Measurements from ENCODE around the gene TRMT2A.
A peak's percentile ranks its signal among the peaks of the same experiment; 100 is the strongest.

The TRMT2A gene

DNA sequence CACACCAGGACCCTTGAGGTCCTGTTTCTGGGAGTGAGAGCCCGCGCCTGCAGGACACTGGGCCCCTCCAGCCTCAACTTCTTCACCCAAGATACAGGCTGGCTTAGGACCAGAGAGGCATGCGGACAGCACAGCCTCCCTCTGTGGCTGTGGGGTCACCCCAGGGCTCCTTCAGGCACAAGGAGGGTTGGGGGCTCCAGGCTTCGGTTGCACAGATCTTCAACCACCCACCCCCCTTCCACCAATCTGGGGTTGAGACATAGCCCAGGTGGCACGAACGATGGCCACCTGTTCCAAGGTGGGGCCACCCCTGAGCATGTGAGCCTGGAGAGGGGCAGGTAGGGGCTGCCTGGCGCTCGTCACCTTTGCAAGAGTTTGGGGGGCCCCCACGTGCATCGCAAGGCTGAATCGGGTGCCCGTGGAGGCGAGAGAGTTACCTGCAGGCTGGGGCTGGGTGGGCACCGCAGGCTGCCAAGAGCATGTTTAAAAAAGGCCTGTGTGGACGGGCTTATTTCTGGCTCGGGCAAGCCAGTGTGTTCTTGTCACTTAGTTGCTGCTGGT is 15.7 kb upstream of the TRMT2A start:
- DNase-seq (ENCODE audit: low read depth) = no peak

DNA sequence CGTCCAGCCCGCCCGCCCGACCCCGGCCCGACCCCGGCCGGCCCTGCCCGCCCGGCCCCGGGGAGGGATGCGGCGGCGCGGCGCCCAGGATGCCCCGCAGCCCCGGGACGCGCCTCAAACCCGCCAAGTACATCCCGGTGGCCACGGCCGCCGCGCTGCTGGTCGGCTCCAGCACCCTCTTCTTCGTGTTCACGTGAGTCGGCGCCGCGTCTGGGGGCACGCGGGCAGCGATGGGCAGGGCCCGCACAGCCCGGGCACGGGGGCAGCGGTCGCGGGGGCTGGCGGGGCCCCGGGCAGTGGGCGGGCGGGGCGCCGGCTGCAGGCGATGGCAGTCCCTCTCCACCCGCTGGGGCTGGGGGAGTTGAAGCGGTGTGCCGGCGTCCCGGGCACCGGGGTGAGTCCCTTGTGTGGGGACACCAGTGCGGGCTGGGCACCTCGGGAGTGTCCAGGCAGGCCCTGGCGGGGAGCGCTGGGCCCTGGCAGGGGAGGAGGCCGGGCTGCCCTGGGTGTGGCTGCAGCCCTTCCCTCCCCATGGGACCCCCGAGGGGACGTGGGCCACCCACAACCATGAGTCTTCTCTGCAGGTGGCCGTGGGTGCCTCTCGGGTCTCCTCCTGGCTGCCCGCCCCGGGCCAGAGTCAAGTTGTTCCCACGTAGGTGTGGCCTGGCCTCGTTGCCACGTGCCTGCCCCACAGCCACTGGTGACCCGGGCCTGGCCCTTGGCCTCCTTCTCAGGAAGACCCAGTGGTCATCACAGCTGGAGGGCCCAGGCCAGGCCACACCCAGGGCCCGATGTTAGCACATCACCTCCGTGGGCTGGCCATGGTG is 15.0 kb upstream of the TRMT2A start:
- no peak for DNase-seq (ENCODE audit: low read depth)

DNA sequence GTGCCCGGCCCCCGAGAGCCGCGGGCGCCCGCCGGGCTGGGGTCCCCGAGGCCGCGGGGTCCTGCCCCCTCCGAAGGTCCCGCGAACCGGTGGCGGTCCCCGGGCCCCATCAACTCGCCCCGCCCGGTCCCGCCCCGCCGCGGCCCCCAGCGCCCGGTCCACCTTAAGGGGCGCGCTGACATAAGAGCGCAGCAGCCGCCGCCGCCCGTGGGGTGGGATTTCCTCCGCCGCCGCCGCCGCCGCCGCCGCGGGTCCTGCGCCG is 14.5 kb upstream of the TRMT2A start, which contains the start of gene ZDHHC8:
ZDHHC8 (plus strand) TSS at position 208 of the 262 bp plus-strand sequence. CDS start 144 bp downstream, outside the sequence.
- no peak for DNase-seq (ENCODE audit: low read depth)

DNA sequence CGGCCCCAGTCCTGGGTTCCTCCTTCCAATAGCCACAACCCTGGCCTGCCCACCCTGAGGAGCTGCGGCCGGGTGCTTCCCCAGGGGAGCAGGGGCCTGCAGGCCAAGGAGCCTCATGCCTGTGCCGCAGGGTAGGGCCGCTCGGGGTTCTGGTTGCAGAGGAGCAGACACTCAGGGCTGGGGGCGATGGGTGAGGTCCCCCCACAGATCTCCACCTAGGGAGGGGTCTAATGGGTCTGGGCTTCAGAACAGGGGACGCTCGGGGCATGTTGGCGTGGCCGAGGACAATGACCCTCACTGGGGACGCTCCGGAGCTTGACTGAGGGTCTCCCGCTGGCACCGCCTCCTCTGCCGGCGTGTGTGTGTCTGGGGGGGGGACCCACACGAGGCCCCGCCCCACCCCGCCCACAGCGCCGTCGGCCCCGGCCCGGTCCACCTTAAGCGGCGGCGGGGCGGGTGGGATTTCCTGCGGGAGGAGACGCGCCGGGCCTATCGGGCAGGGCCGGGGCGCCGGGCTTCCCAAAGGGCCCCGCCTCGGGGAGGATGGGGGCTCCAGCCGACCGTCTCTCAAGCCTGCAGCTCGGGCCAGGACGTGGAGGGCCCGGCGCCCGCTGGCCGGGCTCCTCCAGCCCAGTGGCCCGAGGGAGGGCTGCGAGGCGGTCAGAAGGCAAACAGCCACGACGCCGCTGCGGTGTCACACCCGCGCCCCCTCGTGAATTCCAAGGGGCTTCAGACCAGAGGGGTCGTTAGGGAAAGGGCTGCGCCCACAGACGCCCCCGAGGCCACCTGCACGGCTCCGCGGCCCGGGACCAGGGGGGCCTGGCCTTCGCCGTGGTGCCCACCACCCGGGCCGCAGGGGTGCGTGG is 13.9 kb upstream of the TRMT2A start:
- DNase-seq (ENCODE audit: low read depth) = peak; percentile 68

DNA sequence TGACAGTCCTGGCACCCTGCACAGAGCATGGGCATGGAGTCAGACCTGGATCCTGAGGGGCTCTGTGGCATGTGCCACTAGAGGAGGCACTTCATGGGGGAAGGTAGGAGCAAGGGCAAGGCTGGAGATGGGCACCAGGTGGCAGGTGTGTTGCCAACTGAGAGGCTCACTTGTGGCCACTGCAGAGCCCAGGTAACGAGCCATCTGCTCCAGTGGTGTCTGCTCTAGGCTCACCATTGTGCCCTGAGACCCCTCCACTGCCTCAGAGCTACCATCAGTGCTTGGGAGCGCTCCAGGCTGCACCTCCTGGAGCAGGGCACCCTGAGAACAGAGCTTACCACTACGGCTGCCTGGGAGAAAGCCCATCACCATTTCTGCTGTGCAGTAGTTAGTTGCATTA is 13.3 kb upstream of the TRMT2A start:
- DNase-seq (ENCODE audit: low read depth) = no peak

DNA sequence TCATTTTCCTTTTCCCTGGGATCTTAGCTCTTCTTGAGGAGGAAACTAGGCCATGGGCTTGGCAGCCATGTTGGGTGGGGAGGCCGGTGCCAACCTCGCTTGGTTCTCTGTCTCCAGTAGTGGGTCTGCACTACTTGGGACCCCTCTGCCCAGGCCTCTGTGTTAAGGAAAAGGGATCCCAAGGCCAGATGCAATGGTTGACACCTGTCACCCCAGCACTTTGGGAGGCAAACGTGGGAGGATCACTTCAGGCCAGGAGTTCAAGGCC is 12.7 kb upstream of the TRMT2A start:
- DNase-seq (ENCODE audit: low read depth) = no peak

DNA sequence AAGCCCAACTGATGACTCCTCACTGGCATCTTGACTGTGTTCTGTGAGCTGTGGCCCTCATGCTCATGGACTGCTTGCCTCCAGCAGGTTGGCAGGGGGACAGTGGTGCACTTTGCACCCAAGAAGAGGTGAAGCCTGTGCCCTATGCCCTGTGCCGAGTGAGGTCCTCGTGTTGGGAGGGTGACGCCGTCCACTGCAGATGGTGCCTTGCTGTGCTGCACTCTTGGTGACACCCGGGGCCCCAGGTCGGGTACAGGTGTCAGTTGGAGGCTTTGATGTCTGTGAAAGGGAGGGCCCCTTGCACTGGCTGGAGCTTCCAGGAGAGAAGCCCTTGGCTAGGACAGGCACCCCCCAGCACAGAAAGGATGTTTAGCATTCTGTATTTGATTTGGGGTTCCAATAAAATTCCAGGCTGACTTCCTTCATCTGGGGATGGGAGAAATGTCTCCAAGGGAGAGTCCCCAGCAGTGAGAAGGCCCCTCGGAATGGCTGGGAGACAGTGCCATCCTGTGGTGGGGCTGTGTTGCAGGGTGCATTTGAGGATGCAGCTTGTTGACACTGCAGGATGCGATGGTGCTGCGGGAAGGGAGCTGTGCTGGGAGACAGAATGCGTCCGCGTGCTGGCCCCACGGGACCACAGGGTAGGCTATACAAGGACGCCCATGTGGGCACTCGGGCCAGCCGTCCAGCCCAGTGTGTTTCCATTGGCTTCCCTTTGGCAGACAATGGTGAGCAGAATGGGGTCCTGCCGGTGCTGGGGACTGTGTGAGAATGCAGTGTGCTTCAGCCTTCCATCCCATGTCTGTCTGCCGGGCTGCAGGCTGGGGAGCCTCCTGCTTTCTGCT is 12.1 kb upstream of the TRMT2A start:
- DNase-seq (ENCODE audit: low read depth) = peak; percentile 30

DNA sequence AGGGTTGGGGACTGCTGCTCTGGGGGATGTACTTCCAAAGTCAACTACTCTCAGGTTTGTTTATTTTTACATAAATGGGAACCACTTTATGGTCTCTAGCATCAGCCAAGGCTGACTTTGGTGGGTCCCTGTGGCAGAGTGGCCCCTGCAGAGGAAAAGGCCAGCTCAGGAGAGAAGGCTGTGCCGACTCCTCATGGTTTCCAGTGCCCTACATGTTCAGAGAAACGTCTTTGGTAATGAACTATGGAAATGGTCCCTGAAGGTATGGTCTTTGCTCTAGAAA is 11.5 kb upstream of the TRMT2A start:
- no peak for DNase-seq (ENCODE audit: low read depth)

DNA sequence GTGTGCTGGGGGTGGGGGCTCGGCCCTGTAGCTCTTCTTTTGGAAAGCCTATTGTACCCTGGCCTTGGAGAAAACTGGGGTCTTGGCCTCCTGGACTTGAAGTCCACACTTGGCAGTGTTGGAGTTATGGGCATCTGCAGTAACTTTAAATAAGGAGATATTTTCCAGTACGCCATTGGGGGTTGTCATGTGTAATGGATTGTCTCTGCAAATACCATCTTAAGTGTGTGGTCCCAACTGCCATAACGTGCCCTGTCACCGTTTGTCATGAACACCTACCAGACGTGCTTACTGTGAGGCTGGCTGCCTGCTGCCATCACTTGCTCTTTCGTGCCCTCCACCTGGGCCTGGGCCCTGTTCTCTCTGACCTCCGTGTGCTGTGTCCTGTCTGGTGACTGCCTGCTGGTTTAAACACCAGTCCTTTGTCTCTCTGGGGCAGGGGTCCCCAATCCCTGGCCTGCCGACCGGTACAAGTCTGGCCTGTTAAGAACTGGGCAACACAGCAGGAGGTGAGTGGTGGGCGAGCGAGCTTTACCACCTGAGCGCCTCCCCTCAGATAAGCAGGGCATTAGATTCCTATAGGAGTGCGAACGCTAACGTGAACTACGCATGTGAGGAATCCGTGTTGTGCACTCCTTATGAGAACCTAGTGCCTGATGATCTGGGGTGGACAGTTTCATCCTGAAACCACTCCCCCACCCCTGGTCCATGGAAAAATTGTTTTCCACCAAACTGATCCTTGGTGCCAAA is 11.0 kb upstream of the TRMT2A start:
- DNase-seq (ENCODE audit: low read depth) = no peak

DNA sequence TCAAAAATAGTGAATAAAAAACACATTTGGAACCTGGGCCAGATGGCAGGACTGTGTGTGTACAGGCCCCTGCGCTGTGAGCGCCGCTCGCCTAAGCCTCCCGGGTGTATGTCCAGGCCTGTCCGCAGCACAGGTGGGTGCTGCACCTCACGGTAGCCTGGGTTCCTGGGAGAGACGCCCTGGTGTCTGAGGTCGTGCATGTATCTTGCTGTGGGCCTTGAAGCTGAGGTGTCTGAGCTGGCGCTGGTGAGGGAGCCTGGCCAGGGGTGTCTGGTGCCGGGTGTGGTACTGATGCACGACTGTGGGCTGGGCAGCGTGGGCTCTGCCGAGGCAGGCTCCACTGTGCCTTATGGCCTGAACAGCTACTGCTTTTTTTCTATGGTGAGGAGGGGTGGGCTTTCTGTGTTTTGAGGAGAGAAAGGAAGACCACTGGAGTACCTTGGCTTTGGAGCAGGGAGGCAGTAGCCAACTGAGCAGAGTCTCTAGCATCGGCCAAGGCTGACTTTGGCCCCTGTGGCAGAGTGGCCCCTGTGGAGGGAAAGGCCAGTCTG is 10.4 kb upstream of the TRMT2A start:
- no peak for DNase-seq (ENCODE audit: low read depth)

DNA sequence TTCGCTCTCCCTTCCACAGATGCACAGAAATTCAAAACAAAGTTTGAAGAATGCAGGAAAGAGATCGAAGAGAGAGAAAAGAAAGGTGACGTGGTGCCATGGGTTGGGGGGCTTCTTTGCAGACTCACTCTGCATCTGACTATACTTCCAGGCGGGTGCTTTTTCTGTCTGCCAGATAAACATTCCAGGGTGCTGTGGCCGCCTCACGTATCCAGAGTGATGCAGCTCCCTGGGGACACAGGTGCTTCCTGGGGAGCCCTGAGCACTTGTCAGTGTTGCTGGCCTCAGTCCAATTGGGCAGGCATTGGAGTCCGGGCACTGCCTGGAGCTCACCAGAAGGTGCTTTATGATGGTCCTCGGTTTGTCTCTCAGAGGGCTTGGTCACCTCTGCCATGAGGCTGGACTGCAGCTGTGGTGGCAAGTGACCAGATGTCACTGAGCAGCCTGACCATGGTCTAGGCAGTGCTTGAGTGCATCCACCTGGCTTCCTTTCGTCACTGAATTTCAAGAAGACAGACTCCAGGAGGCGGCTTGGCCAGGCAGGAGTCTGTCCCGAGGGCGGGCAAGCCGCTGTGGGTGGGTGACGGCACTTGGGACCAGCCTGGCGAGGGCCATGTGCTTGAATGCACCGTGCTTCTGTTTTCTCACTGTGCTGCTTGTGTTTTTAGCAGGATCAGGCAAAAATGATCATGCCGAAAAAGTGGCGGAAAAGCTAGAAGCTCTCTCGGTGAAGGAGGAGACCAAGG is 9.4 kb upstream of the TRMT2A start:
- DNase-seq (ENCODE audit: low read depth) = no peak

DNA sequence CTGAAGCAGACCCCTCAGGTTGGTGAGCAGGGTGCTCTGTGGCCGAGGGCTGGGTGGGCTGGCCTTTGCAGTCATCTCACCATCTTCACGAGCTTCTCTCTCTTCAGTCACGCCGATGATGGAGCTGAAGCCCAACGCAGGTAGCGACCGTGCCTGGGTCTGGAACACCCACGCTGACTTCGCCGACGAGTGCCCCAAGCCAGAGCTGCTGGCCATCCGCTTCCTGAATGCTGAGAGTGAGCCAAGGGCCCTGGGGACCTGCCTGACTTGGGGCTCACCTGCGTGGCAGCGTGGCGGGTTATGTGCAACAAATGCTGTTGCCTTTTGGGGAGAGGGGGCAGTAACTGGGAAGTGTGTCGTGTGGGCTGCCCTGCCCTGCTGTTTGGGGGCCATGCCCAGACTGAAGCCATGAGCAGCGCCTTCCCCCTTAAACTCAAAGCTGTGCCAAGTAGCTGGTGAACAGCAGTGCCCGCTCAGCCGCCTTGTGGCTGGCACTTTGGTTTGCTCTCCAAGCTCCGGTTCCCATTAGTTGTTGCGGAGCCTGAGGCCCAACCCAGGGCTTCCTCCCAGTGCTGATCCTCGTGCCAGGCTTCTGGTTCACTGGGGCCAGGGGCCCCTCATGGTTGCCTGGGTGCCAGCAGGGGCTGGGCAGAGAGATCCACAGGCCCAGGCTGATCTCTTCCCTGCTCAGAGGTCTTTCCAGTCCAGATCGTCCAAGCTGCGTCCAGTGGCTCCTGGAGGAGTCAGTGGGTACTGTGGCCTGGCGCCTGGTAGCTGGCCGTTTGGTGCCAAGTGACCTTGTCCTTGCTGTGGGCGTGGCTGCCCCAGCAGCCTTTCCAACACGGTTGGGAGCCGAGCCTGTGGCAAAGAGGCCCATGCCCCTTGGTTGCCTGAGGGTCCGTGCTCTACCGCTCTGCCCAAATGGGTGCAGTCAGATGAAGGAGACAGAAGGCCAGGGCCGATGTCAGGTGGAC is 8.5 kb upstream of the TRMT2A start:
- no peak for DNase-seq (ENCODE audit: low read depth)

DNA sequence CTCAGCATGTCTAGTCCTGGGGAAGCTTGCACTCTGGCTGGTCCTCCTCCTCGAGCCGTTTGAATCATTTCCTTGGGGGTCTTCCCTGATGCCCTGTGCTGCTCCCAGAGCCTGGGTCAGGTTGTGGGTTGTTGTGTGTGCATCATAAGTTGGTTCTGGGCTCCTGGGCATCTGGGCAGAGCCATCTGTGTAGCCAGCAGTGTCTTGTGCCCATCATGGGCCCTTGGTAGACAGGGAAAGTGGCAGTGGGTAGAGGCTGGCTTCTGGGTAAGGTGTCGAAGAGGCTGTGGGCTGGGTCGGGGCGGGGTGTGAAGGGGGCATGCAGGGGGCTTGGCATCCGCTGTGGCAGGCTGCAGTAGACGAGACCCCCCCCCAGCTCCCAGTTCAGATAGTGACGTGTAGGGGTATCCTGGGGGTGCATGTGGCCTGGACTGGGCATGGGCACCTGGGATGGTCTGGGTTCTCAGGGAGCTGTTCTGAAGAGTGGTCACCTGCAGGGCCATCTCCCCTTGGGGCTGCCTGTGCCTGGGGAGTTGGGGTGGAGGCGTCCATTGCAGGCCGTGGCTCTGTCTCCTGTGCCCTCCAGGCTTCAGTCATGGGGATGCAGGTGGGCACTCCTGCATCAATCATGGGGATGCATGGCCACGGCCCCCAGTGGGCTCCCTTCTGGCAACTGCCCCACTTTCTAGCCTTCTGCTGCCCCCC is 7.2 kb upstream of the TRMT2A start:
- DNase-seq (ENCODE audit: low read depth) = no peak

DNA sequence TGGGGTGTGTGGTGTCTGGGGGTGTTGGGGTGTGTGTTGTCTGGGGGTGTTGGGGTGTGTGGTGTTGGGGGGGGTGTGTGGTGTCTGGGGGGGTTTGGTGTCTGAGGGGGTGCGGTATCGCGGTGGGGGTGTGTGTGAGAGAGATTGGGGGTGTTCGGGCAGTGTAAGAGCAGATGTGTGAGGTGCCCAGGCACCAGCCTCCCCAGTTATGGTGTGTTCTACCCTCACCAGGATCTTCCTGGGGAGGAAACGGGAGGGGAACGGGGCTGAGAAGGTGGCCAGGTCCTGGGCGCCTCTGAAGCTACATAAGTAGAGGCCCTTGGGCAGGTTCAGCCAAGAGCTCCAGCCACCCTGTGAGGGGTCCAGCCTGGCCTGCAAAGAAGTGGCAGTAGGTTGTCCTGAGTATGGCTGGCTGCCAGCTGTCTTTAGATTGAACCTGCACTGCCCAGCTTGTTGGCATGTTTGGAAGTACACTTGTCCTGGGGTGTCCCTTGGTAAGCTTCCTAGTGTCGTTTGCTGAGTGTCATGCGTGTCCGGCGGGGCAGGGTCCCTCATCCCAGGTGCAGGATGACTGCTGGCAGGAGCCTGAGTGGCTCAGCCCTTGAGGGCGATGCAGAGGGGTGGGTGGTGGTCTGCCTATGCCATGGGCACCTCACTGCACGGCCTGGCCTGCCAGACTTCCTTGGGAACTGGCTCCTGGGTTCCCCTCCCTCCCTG is 6.5 kb upstream of the TRMT2A start:
- no peak for DNase-seq (ENCODE audit: low read depth)

DNA sequence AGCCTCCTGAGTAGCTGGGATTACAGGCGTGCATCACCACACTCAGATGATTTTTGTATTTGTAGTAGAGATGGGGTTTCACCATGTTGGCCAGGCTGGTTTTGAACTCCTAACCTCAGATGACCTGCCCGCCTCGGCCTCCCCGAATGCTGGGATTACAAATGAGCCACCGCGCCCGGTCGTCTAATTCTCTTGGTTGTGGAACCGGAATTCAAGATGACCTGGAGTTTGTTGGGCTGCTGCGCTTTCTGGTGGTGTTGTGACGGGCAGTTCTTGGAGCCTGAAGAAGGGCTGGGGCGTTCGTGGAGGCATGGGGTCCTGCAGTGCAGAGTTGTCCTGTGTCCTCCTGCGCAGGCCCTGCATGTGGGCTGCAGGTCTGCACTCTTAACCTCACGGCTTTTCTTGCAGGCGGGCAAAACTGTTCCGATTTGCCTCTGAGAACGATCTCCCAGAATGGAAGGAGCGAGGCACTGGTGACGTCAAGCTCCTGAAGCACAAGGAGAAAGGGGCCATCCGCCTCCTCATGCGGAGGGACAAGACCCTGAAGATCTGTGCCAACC is 4.9 kb upstream of the TRMT2A start:
- no peak for DNase-seq (ENCODE audit: low read depth)

DNA sequence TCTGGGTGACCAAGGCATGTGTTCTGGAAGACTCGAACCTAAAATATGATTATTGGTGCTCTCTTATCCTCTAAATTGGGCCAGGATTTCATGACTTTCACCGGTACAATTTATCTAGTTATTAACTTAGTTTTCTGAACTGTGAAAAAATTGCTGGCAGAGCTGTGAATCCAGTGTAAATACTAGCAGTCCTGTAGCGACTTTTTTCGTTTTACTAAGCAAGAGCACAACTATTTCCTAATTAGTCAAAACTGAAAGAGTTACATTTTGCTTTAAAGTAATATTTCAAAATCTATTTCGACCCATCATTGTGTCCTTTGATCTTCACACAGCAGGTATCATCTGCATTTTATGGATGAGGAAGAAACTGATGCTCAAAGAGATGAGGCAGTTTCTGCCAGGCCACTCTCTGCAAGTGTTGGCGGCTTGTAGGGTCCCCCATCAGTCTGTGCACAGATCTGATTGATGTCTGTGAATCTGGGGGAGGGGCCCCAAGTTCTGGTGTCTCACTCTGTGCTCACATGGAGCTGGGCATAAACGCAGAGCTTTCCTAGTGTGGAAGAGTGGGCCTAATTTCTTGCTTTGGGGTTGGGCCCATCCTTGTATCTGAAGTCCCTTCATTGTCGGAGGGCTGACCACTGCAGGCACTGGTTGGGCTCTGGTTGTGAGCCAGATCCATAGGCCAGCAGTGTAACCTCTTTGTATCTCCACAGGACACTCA is 1.4 kb upstream of the TRMT2A start:
- no peak for DNase-seq (ENCODE audit: low read depth)

DNA sequence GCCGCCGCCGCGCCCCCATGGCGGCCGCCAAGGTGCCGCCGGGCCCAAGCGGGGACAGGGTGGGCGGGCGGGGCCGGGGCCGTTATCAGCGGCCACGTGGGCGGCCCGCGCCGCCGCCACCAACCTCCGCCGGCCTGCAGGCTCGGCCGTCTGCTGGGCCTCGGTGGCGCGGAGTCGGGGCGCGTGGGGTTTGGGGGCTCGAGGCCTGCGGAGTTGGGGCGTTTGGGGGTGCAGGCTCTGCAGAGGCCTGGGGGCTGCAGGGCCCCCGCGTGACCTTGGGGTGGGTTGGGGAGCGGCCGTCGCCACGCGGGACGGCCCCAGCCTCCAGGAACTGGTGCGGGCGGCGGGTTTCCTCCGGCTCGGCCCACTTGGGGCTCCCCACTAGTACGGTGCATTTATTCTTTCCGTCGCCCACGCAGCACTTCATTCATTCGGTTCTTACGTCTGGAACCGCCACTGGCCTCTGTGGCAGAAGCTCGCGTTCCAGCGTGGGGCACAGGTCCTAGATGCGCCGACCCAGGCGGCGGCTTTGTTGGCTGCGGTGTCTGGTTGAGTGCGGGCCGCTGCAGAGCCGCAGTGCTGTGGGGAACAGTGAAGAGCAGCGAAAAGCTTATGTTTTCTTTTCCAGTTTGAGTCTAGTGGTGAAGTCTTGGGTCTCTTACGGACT is 740 bp upstream of the TRMT2A start:
- DNase-seq (ENCODE audit: low read depth) = no peak
